GM21526 (cell line): ENCODE data around the gene CD2AP.

Experiments used
- ATAC-seq: cut with Tn5 transposase; IDR thresholded peaks from one replicate; pipeline ENCODE4 v1.9.1; 2021; ENCODE audit warnings: moderate library complexity; ENCODE audit not compliant: unreplicated experiment, low FRiP score

The CD2AP gene

GRCh38 chr6:47495207-47495606 is 17.6 kb downstream of the CD2AP start:
- ATAC-seq = no peak

GRCh38 chr6:47495954-47496545 is 18.5 kb downstream of the CD2AP start:
- ATAC-seq = no peak

- ATAC-seq = no peak
These were observed 19.5 kb downstream of the CD2AP start for GRCh38 chr6:47496935-47497579.

- ATAC-seq = no peak
These were observed 25.3 kb downstream of the CD2AP start for GRCh38 chr6:47502920-47503319.

- no peak for ATAC-seq
These were observed 32.3 kb downstream of the CD2AP start for GRCh38 chr6:47509937-47510336.

GRCh38 chr6:47512872-47513271 is 35.3 kb downstream of the CD2AP start:
- ATAC-seq = no peak

GRCh38 chr6:47519279-47519678 is 41.7 kb downstream of the CD2AP start:
- no peak for ATAC-seq

- ATAC-seq = no peak
These were observed 42.7 kb downstream of the CD2AP start for GRCh38 chr6:47520282-47520681.

GRCh38 chr6:47521961-47522360 is 44.4 kb downstream of the CD2AP start:
- ATAC-seq = no peak

- ATAC-seq = no peak
These were observed 46.7 kb downstream of the CD2AP start for GRCh38 chr6:47524136-47524845.

GRCh38 chr6:47525330-47526057 is 47.9 kb downstream of the CD2AP start:
- ATAC-seq = no peak

GRCh38 chr6:47527274-47527673 is 49.7 kb downstream of the CD2AP start:
- ATAC-seq = no peak

GRCh38 chr6:47529734-47530133 is 52.1 kb downstream of the CD2AP start:
- no peak for ATAC-seq

GRCh38 chr6:47532981-47533585 is 55.5 kb downstream of the CD2AP start:
- ATAC-seq = no peak

GRCh38 chr6:47534063-47534462 is 56.5 kb downstream of the CD2AP start:
- ATAC-seq = no peak

GRCh38 chr6:47535316-47536225 is 58.0 kb downstream of the CD2AP start:
- no peak for ATAC-seq

- ATAC-seq = no peak
These were observed 59.3 kb downstream of the CD2AP start for GRCh38 chr6:47536816-47537401.

- ATAC-seq = no peak
These were observed 67.6 kb downstream of the CD2AP start for GRCh38 chr6:47545223-47545622.

- ATAC-seq = no peak
These were observed 74.1 kb downstream of the CD2AP start for GRCh38 chr6:47551670-47552069.
